ENCODE measurements around the gene WNK3. TPM values are rescaled to one million over a fixed set of nuclear protein-coding genes. Genes with fewer than 3 reads are reported as not detected.

WNK3 gene
- polyA plus RNA-seq, 1 of the 3 experiments (the other 2 are of a cell fraction) = 0.54 TPM

- Histone ChIP-seq H3K4me3 (ENCODE audit: low read depth in 2 of 2, low read length in 1 of 2) (no peak overlapping the region), H2AFZ (ENCODE audit: low read depth) (no peak overlapping the region), H3K79me2 (ENCODE audit: insufficient read depth) (peaks cover 36% of the 10 kb centered on the region), H3K4me2 (no peak overlapping the region), H3K9me2 (no peaks in the 10 kb centered on the region), H3K9ac (no peak overlapping the region), H3K36me3 (replicated peaks in 1 of 2; ENCODE audit: control insufficient read depth in 1 of 2, insufficient read depth in 2 of 2, low read length in 1 of 2) (peaks cover 0 to 3% of the 10 kb centered on the region in 2 experiments), H3K4me1 (ENCODE audit: control insufficient read depth in 1 of 2, insufficient read depth in 2 of 2, low read depth in 1 of 2, low read length in 1 of 2) (no peaks in the 10 kb centered on the region), H3F3A (replicated peaks; ENCODE audit: insufficient read depth) (no peaks in the 10 kb centered on the region), H3K27me3 (ENCODE audit: insufficient read depth) (no peaks in the 10 kb centered on the region), H3K27ac (ENCODE audit: low read depth in 2 of 2, low read length in 1 of 2) (no peak overlapping the region), H3K9me3 (no peaks in the 10 kb centered on the region), H4K20me1 (ENCODE audit: insufficient read depth) (no peaks in the 10 kb centered on the region)
- no peak for DNase-seq
- TF ChIP-seq MXI1 (IDR thresholded peaks at IDR 0.05; ENCODE audit: low read depth, low read length) (no peak), TCF12 (IDR thresholded peaks at IDR 0.05) (peak; percentile 55), YY1 (IDR thresholded peaks at IDR 0.05; ENCODE audit: low read depth) (no peak)
- CTCF ChIA-PET = no interaction called here
- WGBS (ENCODE audit: low lambda C conversion rate) = 37% methylated on average over 4 of the region's 4 CpGs
- POLR2A ChIA-PET = no interaction called here
These were observed 186.2 kb downstream of the WNK3 start for GRCh38 chrX:54171527-54172250.

GRCh38 chrX:54171091-54171490 lies 186.8 kb downstream of the WNK3 start:
- Histone ChIP-seq H3K79me2 (ENCODE audit: insufficient read depth) (peaks cover 30% of the 10 kb centered on the region), H3K4me1 (ENCODE audit: control insufficient read depth in 1 of 2, insufficient read depth in 2 of 2, low read depth in 1 of 2, low read length in 1 of 2) (no peaks in the 10 kb centered on the region), H3K9me3 (no peaks in the 10 kb centered on the region), H3K4me2 (no peak overlapping the region), H3K27me3 (ENCODE audit: insufficient read depth) (no peaks in the 10 kb centered on the region), H3K36me3 (replicated peaks in 1 of 2; ENCODE audit: control insufficient read depth in 1 of 2, insufficient read depth in 2 of 2, low read length in 1 of 2) (no peaks in the 10 kb centered on the region), H3K27ac (ENCODE audit: low read depth in 2 of 2, low read length in 1 of 2) (no peak overlapping the region), H3F3A (replicated peaks; ENCODE audit: insufficient read depth) (no peaks in the 10 kb centered on the region), H3K4me3 (ENCODE audit: low read depth in 2 of 2, low read length in 1 of 2) (no peak overlapping the region), H3K9me2 (no peaks in the 10 kb centered on the region), H2AFZ (ENCODE audit: low read depth) (no peak overlapping the region), H4K20me1 (ENCODE audit: insufficient read depth) (no peaks in the 10 kb centered on the region), H3K9ac (no peak overlapping the region)
- ChIA-PET CTCF (no interaction called here), POLR2A (no interaction called here)
- DNase-seq = no peak
- TF ChIP-seq SMC3 (IDR thresholded peaks at IDR 0.05; ENCODE audit: low read depth, low read length) (no peak), TEAD4 (IDR thresholded peaks at IDR 0.05; ENCODE audit: borderline replicate concordance, insufficient read depth) (no peak), ELF1 (IDR thresholded peaks at IDR 0.05) (no peak), GABPA (IDR thresholded peaks at IDR 0.05; ENCODE audit: low read depth) (no peak), RFX5 (IDR thresholded peaks at IDR 0.05; ENCODE audit: low read length) (no peak), YY1 (IDR thresholded peaks at IDR 0.05; ENCODE audit: low read depth) (no peak), CHD2 (IDR thresholded peaks at IDR 0.05; ENCODE audit: low read length, partially characterized antibody) (no peak), JUND (IDR thresholded peaks at IDR 0.05) (no peak), MAX (IDR thresholded peaks at IDR 0.05; ENCODE audit: low read depth) (no peak), FOSL2 (IDR thresholded peaks at IDR 0.05; ENCODE audit: borderline replicate concordance, low read depth) (no peak), IRF3 (IDR thresholded peaks at IDR 0.05; ENCODE audit: low read depth, low read length) (no peak), RCOR1 (IDR thresholded peaks at IDR 0.05; ENCODE audit: low read length) (no peak), MXI1 (IDR thresholded peaks at IDR 0.05; ENCODE audit: low read depth, low read length) (no peak)
